ENCODE data around the gene PHF5A.

GRCh38 chr22:41445129-41446056 lies 23.1 kb downstream of the PHF5A start:
- TF ChIP-seq CTCF (IDR thresholded peaks at IDR 0.05) = no peak
- no peak for TF ChIP-seq POLR2A (IDR thresholded peaks at IDR 0.05)

Data from ovary (tissue), 3 donors.